ENCODE results near the gene SLAMF7.

Gene SLAMF7

GRCh38 chr1:160767395-160768294 lies 28.6 kb downstream of the SLAMF7 start:
- H3K27ac ChIP-seq, result no peak overlapping the region
- no peak overlapping the region for H3K9ac ChIP-seq (ENCODE audit: insufficient read length)
- no peak overlapping the region for H3K4me3 ChIP-seq
- DNase-seq (ENCODE audit: low read depth, low spot score), result no peak
- no peaks in the 10 kb centered on the region for H3K9me3 ChIP-seq (ENCODE audit: low read depth, low read length)
- H3K36me3 ChIP-seq (ENCODE audit: insufficient read depth, low read length), result no peaks in the 10 kb centered on the region
- TF ChIP-seq FOXP2 (optimal IDR thresholded peaks at IDR 0.05; ENCODE audit: control extremely low read depth, extremely low read length, insufficient read depth), result no peak
- TF ChIP-seq POLR2AphosphoS5 (IDR thresholded peaks at IDR 0.05; ENCODE audit: borderline replicate concordance, low read depth, low read length), result no peak
- no peak for TF ChIP-seq EZH2 (IDR thresholded peaks at IDR 0.05)

GRCh38 chr1:160768295-160768657 lies 29.2 kb downstream of the SLAMF7 start:
- no peak for TF ChIP-seq EZH2 (IDR thresholded peaks at IDR 0.05)
- TF ChIP-seq POLR2AphosphoS5 (IDR thresholded peaks at IDR 0.05; ENCODE audit: borderline replicate concordance, low read depth, low read length), result no peak
- no peak for TF ChIP-seq FOXP2 (optimal IDR thresholded peaks at IDR 0.05; ENCODE audit: control extremely low read depth, extremely low read length, insufficient read depth)
- Histone ChIP-seq H3K27ac (no peak overlapping the region), H3K9ac (ENCODE audit: insufficient read length) (no peak overlapping the region), H3K36me3 (ENCODE audit: insufficient read depth, low read length) (no peaks in the 10 kb centered on the region), H3K4me3 (no peak overlapping the region), H3K9me3 (ENCODE audit: low read depth, low read length) (no peaks in the 10 kb centered on the region)
- no peak for DNase-seq (ENCODE audit: low read depth, low spot score)

- DNase-seq (ENCODE audit: low read depth, low spot score), result no peak
- TF ChIP-seq POLR2AphosphoS5 (IDR thresholded peaks at IDR 0.05; ENCODE audit: borderline replicate concordance, low read depth, low read length) (no peak), EZH2 (IDR thresholded peaks at IDR 0.05) (no peak), FOXP2 (optimal IDR thresholded peaks at IDR 0.05; ENCODE audit: control extremely low read depth, extremely low read length, insufficient read depth) (no peak)
- no peaks in the 10 kb centered on the region for H3K9me3 ChIP-seq (ENCODE audit: low read depth, low read length)
- no peak overlapping the region for H3K4me3 ChIP-seq
- no peak overlapping the region for H3K27ac ChIP-seq
- no peaks in the 10 kb centered on the region for H3K36me3 ChIP-seq (ENCODE audit: insufficient read depth, low read length)
- H3K9ac ChIP-seq (ENCODE audit: insufficient read length), result no peak overlapping the region
These were observed 33.3 kb downstream of the SLAMF7 start for GRCh38 chr1:160772331-160772730.

DNA sequence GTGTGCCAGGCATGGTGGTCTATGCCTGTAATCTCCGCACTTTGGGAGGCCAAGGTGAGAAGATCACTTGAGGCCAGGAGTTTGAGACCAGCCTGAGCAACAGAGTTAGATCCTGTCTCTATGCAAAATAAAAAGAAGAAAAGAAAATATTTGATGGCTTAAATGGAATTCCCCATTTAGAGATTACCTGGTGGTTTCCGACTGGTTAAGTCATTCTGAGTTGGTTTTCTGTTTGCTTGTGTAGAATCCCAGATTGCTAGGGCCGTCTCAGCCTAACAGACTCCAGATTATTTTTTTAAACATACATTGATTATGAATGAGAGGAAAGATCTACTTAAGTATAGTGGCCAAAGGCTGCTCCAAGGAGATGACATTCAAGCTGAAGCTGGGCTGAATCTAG lies 34.0 kb downstream of the SLAMF7 start:
- H3K9me3 ChIP-seq (ENCODE audit: low read depth, low read length), result no peaks in the 10 kb centered on the region
- DNase-seq (ENCODE audit: low read depth, low spot score), result no peak
- no peak overlapping the region for H3K27ac ChIP-seq
- no peak overlapping the region for H3K4me3 ChIP-seq
- no peaks in the 10 kb centered on the region for H3K36me3 ChIP-seq (ENCODE audit: insufficient read depth, low read length)
- no peak overlapping the region for H3K9ac ChIP-seq (ENCODE audit: insufficient read length)
- TF ChIP-seq EZH2 (IDR thresholded peaks at IDR 0.05), result no peak
- no peak for TF ChIP-seq FOXP2 (optimal IDR thresholded peaks at IDR 0.05; ENCODE audit: control extremely low read depth, extremely low read length, insufficient read depth)
- no peak for TF ChIP-seq POLR2AphosphoS5 (IDR thresholded peaks at IDR 0.05; ENCODE audit: borderline replicate concordance, low read depth, low read length)

GRCh38 chr1:160774886-160775719 lies 36.1 kb downstream of the SLAMF7 start:
- Histone ChIP-seq H3K27ac (no peak overlapping the region), H3K4me3 (no peak overlapping the region), H3K9ac (ENCODE audit: insufficient read length) (no peak overlapping the region), H3K36me3 (ENCODE audit: insufficient read depth, low read length) (no peaks in the 10 kb centered on the region), H3K9me3 (ENCODE audit: low read depth, low read length) (no peaks in the 10 kb centered on the region)
- TF ChIP-seq FOXP2 (optimal IDR thresholded peaks at IDR 0.05; ENCODE audit: control extremely low read depth, extremely low read length, insufficient read depth) (no peak), POLR2AphosphoS5 (IDR thresholded peaks at IDR 0.05; ENCODE audit: borderline replicate concordance, low read depth, low read length) (no peak), EZH2 (IDR thresholded peaks at IDR 0.05) (no peak)
- no peak for DNase-seq (ENCODE audit: low read depth, low spot score)

- no peak for TF ChIP-seq FOXP2 (optimal IDR thresholded peaks at IDR 0.05; ENCODE audit: control extremely low read depth, extremely low read length, insufficient read depth)
- TF ChIP-seq EZH2 (IDR thresholded peaks at IDR 0.05), result no peak
- no peak for DNase-seq (ENCODE audit: low read depth, low spot score)
- Histone ChIP-seq H3K9ac (ENCODE audit: insufficient read length) (no peak overlapping the region), H3K36me3 (ENCODE audit: insufficient read depth, low read length) (no peaks in the 10 kb centered on the region), H3K9me3 (ENCODE audit: low read depth, low read length) (no peaks in the 10 kb centered on the region), H3K4me3 (no peak overlapping the region), H3K27ac (no peak overlapping the region)
These were observed 37.1 kb downstream of the SLAMF7 start for GRCh38 chr1:160776178-160776577.

GRCh38 chr1:160777486-160778089 lies 38.5 kb downstream of the SLAMF7 start:
- Histone ChIP-seq H3K27ac (no peak overlapping the region), H3K4me3 (no peak overlapping the region)
- no peak for DNase-seq (ENCODE audit: low read depth, low spot score)

DNA sequence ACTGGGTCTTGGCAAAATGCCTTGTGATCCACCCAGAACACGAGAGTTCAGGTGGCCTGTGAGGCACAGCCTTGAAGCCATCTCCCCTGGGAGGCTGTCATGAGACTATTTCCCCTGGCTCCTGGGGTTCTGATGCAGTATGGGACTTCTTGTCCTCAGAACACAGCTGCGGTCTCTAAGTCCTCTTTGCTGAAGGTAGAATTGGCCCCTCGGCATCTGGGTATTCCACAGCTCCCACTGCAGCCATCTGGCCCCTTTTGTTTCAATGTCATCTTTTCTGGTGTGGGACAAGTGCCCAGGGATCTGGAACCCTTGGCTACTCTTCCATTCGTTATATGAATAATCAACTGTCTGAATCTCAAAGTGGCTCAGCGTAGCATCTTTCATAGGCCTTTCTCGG lies 39.9 kb downstream of the SLAMF7 start:
- no peaks in the 10 kb centered on the region for H3K9me3 ChIP-seq (ENCODE audit: low read depth, low read length)
- no peak for DNase-seq (ENCODE audit: low read depth, low spot score)
- no peak overlapping the region for H3K9ac ChIP-seq (ENCODE audit: insufficient read length)
- no peak for TF ChIP-seq FOXP2 (optimal IDR thresholded peaks at IDR 0.05; ENCODE audit: control extremely low read depth, extremely low read length, insufficient read depth)
- no peak for TF ChIP-seq EZH2 (IDR thresholded peaks at IDR 0.05)
- no peak for TF ChIP-seq POLR2AphosphoS5 (IDR thresholded peaks at IDR 0.05; ENCODE audit: borderline replicate concordance, low read depth, low read length)
- no peak overlapping the region for H3K4me3 ChIP-seq
- no peaks in the 10 kb centered on the region for H3K36me3 ChIP-seq (ENCODE audit: insufficient read depth, low read length)
- H3K27ac ChIP-seq, result no peak overlapping the region

More at GRCh38 chr1:160777486-160778089, 38.5 kb downstream of the SLAMF7 start:
- no peaks in the 10 kb centered on the region for H3K9me3 ChIP-seq (ENCODE audit: low read depth, low read length)
- no peaks in the 10 kb centered on the region for H3K36me3 ChIP-seq (ENCODE audit: insufficient read depth, low read length)
- H3K9ac ChIP-seq (ENCODE audit: insufficient read length), result no peak overlapping the region
- TF ChIP-seq EZH2 (IDR thresholded peaks at IDR 0.05), result no peak
- TF ChIP-seq FOXP2 (optimal IDR thresholded peaks at IDR 0.05; ENCODE audit: control extremely low read depth, extremely low read length, insufficient read depth), result no peak
- no peak for TF ChIP-seq POLR2AphosphoS5 (IDR thresholded peaks at IDR 0.05; ENCODE audit: borderline replicate concordance, low read depth, low read length)
